HG02610 (cell line): ENCODE results near the gene ZNF557.

Source experiments
- ATAC-seq: cut with Tn5 transposase; IDR thresholded peaks from one replicate; pipeline ENCODE4 v1.9.1; 2021; ENCODE audit warnings: mild to moderate bottlenecking, moderate library complexity; ENCODE audit not compliant: unreplicated experiment

ZNF557 gene

GRCh38 chr19:7074705-7075282 lies 5.3 kb downstream of the ZNF557 start:
- no peak for ATAC-seq

GRCh38 chr19:7076151-7076550 lies 6.6 kb downstream of the ZNF557 start:
- ATAC-seq, result no peak

GRCh38 chr19:7078008-7078407 lies 8.5 kb downstream of the ZNF557 start:
- ATAC-seq, result no peak

- no peak for ATAC-seq
Measured at GRCh38 chr19:7083076-7083956, 13.8 kb downstream of the ZNF557 start.

- ATAC-seq, result no peak
Measured at GRCh38 chr19:7088999-7089398, 19.5 kb downstream of the ZNF557 start.

GRCh38 chr19:7098096-7098495 lies 28.6 kb downstream of the ZNF557 start:
- no peak for ATAC-seq

GRCh38 chr19:7098701-7099596 lies 29.4 kb downstream of the ZNF557 start:
- peak; percentile 80 for ATAC-seq

- no peak for ATAC-seq
Measured at GRCh38 chr19:7099597-7099921, 30.1 kb downstream of the ZNF557 start.

GRCh38 chr19:7101498-7102253 lies 32.2 kb downstream of the ZNF557 start:
- no peak for ATAC-seq

GRCh38 chr19:7104747-7105447 lies 35.4 kb downstream of the ZNF557 start:
- no peak for ATAC-seq

GRCh38 chr19:7106711-7107657 lies 37.5 kb downstream of the ZNF557 start:
- no peak for ATAC-seq

GRCh38 chr19:7109678-7110289 lies 40.3 kb downstream of the ZNF557 start:
- no peak for ATAC-seq

GRCh38 chr19:7112675-7113074 lies 43.2 kb downstream of the ZNF557 start:
- no peak for ATAC-seq

- ATAC-seq, result no peak
Measured at GRCh38 chr19:7113233-7113632, 43.7 kb downstream of the ZNF557 start.

GRCh38 chr19:7115721-7116120 lies 46.2 kb downstream of the ZNF557 start:
- no peak for ATAC-seq

- no peak for ATAC-seq
Measured at GRCh38 chr19:7117248-7117647, 47.7 kb downstream of the ZNF557 start.

- ATAC-seq, result no peak
Measured at GRCh38 chr19:7119582-7119981, 50.1 kb downstream of the ZNF557 start.

GRCh38 chr19:7120499-7120898 lies 51.0 kb downstream of the ZNF557 start:
- no peak for ATAC-seq

- no peak for ATAC-seq
Measured at GRCh38 chr19:7122701-7123100, 53.2 kb downstream of the ZNF557 start.
